ENCODE measurements around the gene PRR19.
"Not testable (repeated sequence)": the region's sequence is repeated elsewhere in the genome, so short reads cannot be mapped to it uniquely, and the experiment has no call there.

Gene PRR19

DNA sequence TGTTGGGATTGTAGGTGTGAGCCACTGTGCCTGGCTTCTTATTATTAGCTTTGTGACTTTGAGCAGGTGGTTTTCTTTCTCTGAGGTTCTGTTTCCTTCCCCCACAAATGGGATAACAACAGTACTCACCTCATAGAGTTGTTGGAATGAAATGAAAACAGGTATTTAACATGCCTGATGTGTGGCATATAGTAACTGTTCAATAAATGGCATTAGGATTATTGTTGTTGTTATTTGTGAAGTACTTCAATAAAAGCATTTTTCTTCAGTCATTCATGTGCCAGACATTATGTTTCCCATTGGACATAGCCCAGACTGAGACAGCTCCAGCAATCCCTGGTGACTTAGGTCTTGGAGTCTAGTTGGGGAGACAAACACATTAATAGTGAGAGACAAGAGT, 25.0 kb downstream of the PRR19 start:
- Mint-ChIP-seq H3K4me1 (peaks cover 30% of the 10 kb centered on the region), H3K27ac (no peak overlapping the region), H3K4me3 (peak overlapping the region; percentile 95), H3K27me3 (no peaks in the 10 kb centered on the region), H3K36me3 (no peaks in the 10 kb centered on the region), H3K9me3 (no peaks in the 10 kb centered on the region)
- ATAC-seq (ENCODE audit: low read depth), result no peak
- DNase-seq (ENCODE audit: low spot score in 2 of 2), result no peak

DNA sequence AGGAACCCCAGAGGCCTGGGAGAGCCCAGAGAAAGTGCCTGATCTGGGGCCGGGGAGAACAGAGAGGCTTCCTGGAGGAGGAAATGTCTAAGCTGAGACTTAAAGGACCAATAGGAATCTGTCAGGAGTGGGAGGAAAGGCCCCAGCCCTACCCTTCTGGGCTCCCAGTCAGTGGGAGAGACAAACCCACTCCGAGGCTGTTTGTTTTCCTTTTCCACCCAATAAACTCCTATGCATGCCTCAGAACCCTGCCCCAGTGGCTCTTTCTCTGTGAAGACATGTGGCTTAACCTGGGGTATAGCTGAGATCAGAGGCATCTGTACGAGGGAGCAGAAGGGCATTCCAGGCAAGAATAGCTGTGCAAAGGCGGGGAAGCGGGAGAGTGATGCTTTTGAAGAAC, 25.4 kb downstream of the PRR19 start:
- DNase-seq (ENCODE audit: low spot score in 2 of 2), result no peak
- Mint-ChIP-seq H3K4me1 (peaks cover 30% of the 10 kb centered on the region), H3K27me3 (no peaks in the 10 kb centered on the region), H3K4me3 (peak overlapping the region; percentile 95), H3K36me3 (no peaks in the 10 kb centered on the region), H3K9me3 (no peaks in the 10 kb centered on the region), H3K27ac (no peak overlapping the region)
- no peak for ATAC-seq (ENCODE audit: low read depth)

DNA sequence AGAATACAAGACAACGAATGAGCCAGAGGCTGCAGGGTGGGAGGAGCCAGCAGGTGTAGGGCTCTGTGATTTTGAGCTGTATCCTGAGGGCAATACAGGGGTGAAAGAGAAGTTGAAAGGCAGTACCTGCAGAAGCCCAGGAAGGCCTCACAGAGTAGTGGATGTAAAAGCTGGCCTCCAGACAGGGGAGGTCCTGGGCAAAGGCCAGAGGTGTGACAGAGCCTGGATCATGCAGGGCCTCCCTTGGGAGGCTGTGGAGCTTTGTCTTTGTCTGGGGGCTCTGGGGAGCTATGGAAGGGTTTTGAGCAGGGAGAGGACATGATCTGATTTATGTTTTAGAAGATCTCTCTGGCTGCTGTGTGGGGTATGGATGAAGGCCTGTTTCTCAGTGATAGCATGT, 26.2 kb downstream of the PRR19 start:
- Mint-ChIP-seq H3K27me3 (no peaks in the 10 kb centered on the region), H3K4me3 (no peak overlapping the region), H3K4me1 (peaks cover 30% of the 10 kb centered on the region), H3K36me3 (no peaks in the 10 kb centered on the region), H3K9me3 (no peaks in the 10 kb centered on the region), H3K27ac (no peak overlapping the region)
- ATAC-seq (ENCODE audit: low read depth) (no peak), DNase-seq (ENCODE audit: low spot score in 2 of 2) (no peak)

GRCh38 chr19:42328854-42329253, 26.9 kb downstream of the PRR19 start:
- Mint-ChIP-seq H3K9me3 (no peaks in the 10 kb centered on the region), H3K36me3 (no peaks in the 10 kb centered on the region), H3K27ac (no peak overlapping the region), H3K27me3 (no peaks in the 10 kb centered on the region), H3K4me3 (no peak overlapping the region), H3K4me1 (peaks cover 32% of the 10 kb centered on the region)
- DNase-seq (ENCODE audit: low spot score in 2 of 2) (no peak), ATAC-seq (ENCODE audit: low read depth) (no peak)

DNA sequence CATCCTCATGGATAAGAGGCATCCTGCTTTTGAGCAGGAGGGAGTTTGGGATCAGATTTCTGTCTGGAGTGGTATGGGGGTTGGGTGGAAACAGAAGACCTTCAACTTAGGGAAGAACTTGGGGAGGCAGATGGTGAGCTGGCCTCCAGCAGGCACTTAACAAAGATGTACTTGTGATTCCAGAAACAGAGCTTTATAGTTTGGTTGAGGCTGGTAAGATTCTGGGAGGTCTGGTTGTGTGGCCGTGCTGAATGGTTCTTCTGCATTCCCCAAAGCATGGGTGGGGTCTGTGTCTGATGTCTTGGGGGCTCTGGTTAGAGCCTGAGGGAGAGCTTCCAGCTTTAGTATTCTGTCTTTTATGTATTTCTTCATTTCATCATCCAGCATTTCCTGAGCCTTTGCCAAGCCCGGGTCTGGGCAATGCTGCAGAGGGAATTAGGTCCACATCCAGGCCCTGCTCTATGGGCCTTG, 28.3 kb downstream of the PRR19 start:
- Mint-ChIP-seq H3K4me3 (no peak overlapping the region), H3K27ac (no peak overlapping the region), H3K4me1 (peaks cover 27% of the 10 kb centered on the region), H3K9me3 (no peaks in the 10 kb centered on the region), H3K36me3 (no peaks in the 10 kb centered on the region), H3K27me3 (no peaks in the 10 kb centered on the region)
- DNase-seq (ENCODE audit: low spot score in 2 of 2), result no peak
- ATAC-seq (ENCODE audit: low read depth), result no peak

DNA sequence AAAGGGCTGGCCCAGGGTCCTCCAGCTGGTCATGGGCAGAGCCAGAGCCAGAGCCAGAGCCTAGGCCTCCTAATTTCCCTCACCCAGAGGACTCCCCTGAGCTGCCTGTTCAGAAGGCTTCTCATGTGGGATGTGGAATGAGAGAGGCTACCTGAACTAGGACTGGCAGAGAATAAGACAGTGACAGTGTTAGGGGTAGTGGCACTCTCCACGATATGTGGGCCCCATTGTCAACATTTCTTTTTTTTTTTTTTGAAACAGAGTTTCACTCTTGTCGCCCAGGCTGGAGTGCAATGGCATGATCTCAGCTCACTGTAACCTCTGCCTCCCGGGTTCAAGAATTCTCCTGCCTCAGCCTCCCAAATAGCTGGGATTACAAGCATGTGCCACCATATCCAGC, 29.4 kb downstream of the PRR19 start:
- not testable (repeated sequence) for H3K27me3 Mint-ChIP-seq; DNase-seq (ENCODE audit: low spot score in 2 of 2); H3K36me3 Mint-ChIP-seq; H3K27ac Mint-ChIP-seq; H3K4me3 Mint-ChIP-seq; H3K9me3 Mint-ChIP-seq; ATAC-seq (ENCODE audit: low read depth)
- H3K4me1 Mint-ChIP-seq, result peaks cover 25% of the 10 kb centered on the region

DNA sequence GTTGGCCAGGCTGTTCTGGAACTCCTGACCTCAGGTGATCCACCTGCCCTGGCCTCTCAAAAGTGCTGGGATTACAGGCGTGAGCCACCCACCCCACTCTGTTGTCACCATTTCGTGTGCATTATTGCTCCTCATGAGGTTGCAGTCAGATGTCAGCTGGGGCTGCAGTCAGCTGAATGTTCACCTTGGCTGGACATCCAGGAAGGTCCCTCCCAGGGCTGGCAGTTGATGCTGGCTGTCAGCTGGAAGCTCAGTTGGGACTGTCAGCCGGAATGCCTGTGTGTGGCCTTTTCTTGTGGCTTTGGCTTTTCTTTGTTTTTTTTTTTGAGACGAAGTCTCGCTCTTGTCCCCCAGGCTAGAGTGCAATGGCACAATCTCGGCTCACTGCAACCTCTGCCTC, 30.1 kb downstream of the PRR19 start:
- Mint-ChIP-seq H3K27me3 (no peaks in the 10 kb centered on the region), H3K4me1 (peaks cover 20% of the 10 kb centered on the region), H3K9me3 (no peaks in the 10 kb centered on the region)

GRCh38 chr19:42333018-42333417, 31.1 kb downstream of the PRR19 start:
- DNase-seq (ENCODE audit: low spot score in 2 of 2) (no peak), ATAC-seq (ENCODE audit: low read depth) (no peak)
- H3K27ac Mint-ChIP-seq, result peak overlapping the region; percentile 35
- peaks cover 13% of the 10 kb centered on the region for H3K4me1 Mint-ChIP-seq
- no peaks in the 10 kb centered on the region for H3K36me3 Mint-ChIP-seq
- no peak overlapping the region for H3K4me3 Mint-ChIP-seq
- H3K9me3 Mint-ChIP-seq, result no peaks in the 10 kb centered on the region
- H3K27me3 Mint-ChIP-seq, result no peaks in the 10 kb centered on the region

More for the DNA sequence above, 30.1 kb downstream of the PRR19 start:
- ATAC-seq (ENCODE audit: low read depth) (no peak), DNase-seq (ENCODE audit: low spot score in 2 of 2) (no peak)
- Mint-ChIP-seq H3K36me3 (no peaks in the 10 kb centered on the region), H3K4me3 (no peak overlapping the region), H3K27ac (no peak overlapping the region)

GRCh38 chr19:42333975-42334696, 32.2 kb downstream of the PRR19 start:
- Mint-ChIP-seq H3K9me3 (no peaks in the 10 kb centered on the region), H3K4me1 (peaks cover 4% of the 10 kb centered on the region), H3K4me3 (no peak overlapping the region), H3K36me3 (peaks cover 2% of the 10 kb centered on the region), H3K27me3 (no peaks in the 10 kb centered on the region), H3K27ac (no peak overlapping the region)
- no peak for DNase-seq (ENCODE audit: low spot score in 2 of 2)
- peak; percentile 85 for ATAC-seq (ENCODE audit: low read depth)

- H3K27ac Mint-ChIP-seq, result no peak overlapping the region
- peaks cover 2% of the 10 kb centered on the region for H3K36me3 Mint-ChIP-seq
- DNase-seq (ENCODE audit: low spot score in 2 of 2) (no peak), ATAC-seq (ENCODE audit: low read depth) (no peak)
- H3K4me3 Mint-ChIP-seq, result no peak overlapping the region
- H3K27me3 Mint-ChIP-seq, result no peaks in the 10 kb centered on the region
- peaks cover 5% of the 10 kb centered on the region for H3K4me1 Mint-ChIP-seq
- no peaks in the 10 kb centered on the region for H3K9me3 Mint-ChIP-seq
Measured at GRCh38 chr19:42334697-42335373, 32.9 kb downstream of the PRR19 start.

- Mint-ChIP-seq H3K9me3 (no peaks in the 10 kb centered on the region), H3K36me3 (peaks cover 2% of the 10 kb centered on the region), H3K27me3 (no peaks in the 10 kb centered on the region), H3K4me1 (peaks cover 5% of the 10 kb centered on the region), H3K27ac (no peak overlapping the region), H3K4me3 (no peak overlapping the region)
- ATAC-seq (ENCODE audit: low read depth), result no peak
- no peak for DNase-seq (ENCODE audit: low spot score in 2 of 2)
Measured at GRCh38 chr19:42335374-42335936, 33.5 kb downstream of the PRR19 start.

DNA sequence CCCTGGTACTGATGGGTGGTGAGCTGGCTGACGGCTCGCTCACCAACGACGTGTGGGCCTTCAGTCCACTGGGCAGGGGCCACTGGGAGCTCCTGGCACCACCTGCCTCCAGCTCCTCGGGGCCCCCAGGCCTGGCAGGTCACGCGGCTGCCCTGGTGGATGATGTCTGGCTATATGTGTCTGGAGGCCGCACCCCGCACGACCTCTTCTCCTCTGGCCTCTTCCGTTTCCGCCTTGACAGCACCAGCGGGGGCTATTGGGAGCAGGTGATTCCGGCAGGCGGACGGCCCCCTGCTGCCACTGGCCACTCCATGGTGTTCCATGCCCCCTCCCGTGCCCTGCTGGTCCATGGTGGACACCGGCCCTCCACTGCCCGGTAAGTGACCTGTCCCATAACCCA, 34.0 kb downstream of the PRR19 start:
- H3K4me3 Mint-ChIP-seq, result no peak overlapping the region
- DNase-seq (ENCODE audit: low spot score in 2 of 2), result no peak
- no peak overlapping the region for H3K27ac Mint-ChIP-seq
- ATAC-seq (ENCODE audit: low read depth), result no peak
- no peaks in the 10 kb centered on the region for H3K9me3 Mint-ChIP-seq
- H3K27me3 Mint-ChIP-seq, result no peaks in the 10 kb centered on the region
- peaks cover 2% of the 10 kb centered on the region for H3K36me3 Mint-ChIP-seq
- peaks cover 5% of the 10 kb centered on the region for H3K4me1 Mint-ChIP-seq

DNA sequence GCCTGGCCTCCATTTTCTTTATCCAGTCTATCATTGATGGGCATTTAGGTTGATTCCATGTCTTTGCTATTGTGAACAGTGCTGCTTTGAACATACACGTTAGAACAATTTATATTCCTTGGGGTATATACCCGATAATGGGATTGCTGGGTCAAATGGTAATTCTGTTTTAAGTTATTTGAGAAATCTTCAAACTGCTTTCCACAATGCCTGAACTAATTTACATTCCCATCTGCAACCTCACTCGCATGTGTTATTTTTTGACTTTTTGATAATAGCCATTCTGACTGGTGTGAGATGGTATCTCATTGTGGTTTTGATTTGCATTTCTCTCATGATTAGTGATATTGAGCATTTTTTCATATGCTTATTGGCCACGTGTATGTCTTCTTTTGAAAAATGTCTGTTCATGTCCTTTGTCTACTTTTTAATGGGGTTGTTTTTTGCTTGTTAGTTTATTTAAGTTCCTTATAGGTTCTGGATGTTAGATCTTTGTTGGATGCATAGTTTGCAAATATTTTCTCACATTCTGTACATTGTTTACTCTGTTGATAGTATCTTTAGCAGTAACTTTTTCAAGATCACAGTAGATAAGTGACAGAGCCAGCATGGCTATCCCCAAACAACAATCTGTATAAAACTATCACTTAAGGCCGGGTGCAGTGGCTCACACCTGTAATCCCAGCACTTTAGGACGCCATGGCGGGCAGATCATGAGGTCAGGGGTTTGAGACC, 37.4 kb downstream of the PRR19 start:
- not testable (repeated sequence) for H3K36me3 Mint-ChIP-seq; H3K4me1 Mint-ChIP-seq; H3K9me3 Mint-ChIP-seq; H3K27me3 Mint-ChIP-seq; DNase-seq (ENCODE audit: low spot score in 2 of 2); ATAC-seq (ENCODE audit: low read depth); H3K4me3 Mint-ChIP-seq; H3K27ac Mint-ChIP-seq

DNA sequence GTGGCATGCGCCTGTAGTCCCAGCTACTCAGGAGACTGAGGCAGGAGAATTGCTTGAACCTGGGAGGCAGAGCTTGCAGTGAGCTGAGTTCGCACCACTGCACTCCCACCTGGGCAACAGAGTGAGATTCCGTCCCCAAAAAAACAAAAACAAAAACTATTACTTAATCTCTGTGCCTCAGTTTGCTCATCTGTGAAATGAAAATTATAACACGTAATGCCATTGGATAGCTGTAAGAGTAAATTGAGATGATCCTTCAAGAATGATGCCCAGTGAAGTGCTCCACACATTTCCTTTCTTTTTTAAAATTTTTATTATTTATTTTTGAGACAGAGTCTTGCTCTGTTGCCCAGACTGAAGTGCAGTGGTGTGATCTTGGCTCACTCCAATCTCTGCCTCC, 38.0 kb downstream of the PRR19 start:
- not testable (repeated sequence) for H3K4me1 Mint-ChIP-seq; H3K4me3 Mint-ChIP-seq; H3K9me3 Mint-ChIP-seq; ATAC-seq (ENCODE audit: low read depth); H3K27ac Mint-ChIP-seq; DNase-seq (ENCODE audit: low spot score in 2 of 2); H3K36me3 Mint-ChIP-seq; H3K27me3 Mint-ChIP-seq
